Measurements from ENCODE around the gene PARG.
A peak's percentile ranks its signal among the peaks of the same experiment; 100 is the strongest.

Gene PARG

DNA sequence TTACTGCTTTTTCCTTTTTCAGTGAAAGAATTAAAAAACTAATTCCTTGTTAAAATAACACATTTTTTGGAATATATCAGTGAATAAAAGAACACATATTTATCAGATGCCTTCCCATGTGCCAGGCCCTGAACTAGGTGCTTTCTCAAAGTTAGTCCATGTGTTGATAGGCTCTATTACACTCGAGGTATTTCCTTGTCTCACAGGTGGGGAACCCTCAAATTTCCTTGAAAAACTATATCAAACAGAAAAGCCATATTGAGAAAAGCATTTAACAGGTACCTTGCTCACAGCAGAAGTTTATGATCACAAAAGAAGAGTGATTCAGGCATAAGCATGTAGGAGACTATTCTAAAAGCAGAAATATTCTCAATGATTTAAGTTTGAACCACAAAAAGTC is 104.1 kb downstream of the PARG start:
- peak overlapping the region; percentile 86 for H2BK5ac ChIP-seq (ENCODE audit: low read depth, low read length, poor library complexity, severe bottlenecking)
- H3K23ac ChIP-seq (ENCODE audit: low read length in 2 of 2) = no peak overlapping the region
- H4K8ac ChIP-seq (ENCODE audit: low read length) = no peak overlapping the region
- no peaks in the 10 kb centered on the region for H3K9me3 ChIP-seq (ENCODE audit: control insufficient read depth, low read length)
- H2AFZ ChIP-seq (ENCODE audit: low read depth, low read length) = no peak overlapping the region
- no peak overlapping the region for H3K9ac ChIP-seq (ENCODE audit: low read length)
- H3K4me2 ChIP-seq (ENCODE audit: low read length, poor library complexity, severe bottlenecking) = no peak overlapping the region
- H3K79me1 ChIP-seq (replicated peaks; ENCODE audit: low read length, poor library complexity, severe bottlenecking) = peaks cover 7% of the 10 kb centered on the region
- 100% methylated on average over 1 of the region's 1 CpG for WGBS
- no peak overlapping the region for H3K14ac ChIP-seq (ENCODE audit: low read length in 2 of 2)
- H2BK15ac ChIP-seq (ENCODE audit: low read depth, poor library complexity, severe bottlenecking) = no peak overlapping the region
- H3K27ac ChIP-seq (ENCODE audit: low read length, poor library complexity, severe bottlenecking) = peak overlapping the region; percentile 94
- H3K27me3 ChIP-seq (ENCODE audit: control insufficient read depth in 1 of 2, insufficient read depth in 1 of 2, low read length in 2 of 2) = no peaks in the 10 kb centered on the region
- no peak overlapping the region for H3K4ac ChIP-seq (ENCODE audit: low read depth in 1 of 2, low read length in 2 of 2)
- H3K4me3 ChIP-seq (ENCODE audit: insufficient read depth in 1 of 2, low read depth in 1 of 2, low read length in 2 of 2) = no peak overlapping the region
- no peak overlapping the region for H4K91ac ChIP-seq (ENCODE audit: low read length)
- peaks cover 7 to 52% of the 10 kb centered on the region in 2 experiments for H3K36me3 ChIP-seq (ENCODE audit: control insufficient read depth in 1 of 2, insufficient read depth in 2 of 2, low read depth in 1 of 2, low read length in 2 of 2)
- no peak overlapping the region for H2BK12ac ChIP-seq (ENCODE audit: low read length in 2 of 2)
- H3K18ac ChIP-seq (ENCODE audit: low read depth in 1 of 2, low read length in 2 of 2) = no peak overlapping the region
- no peak overlapping the region for H2BK120ac ChIP-seq (ENCODE audit: low read depth, low read length)
- DNase-seq = no peak
- no peak overlapping the region for H2AK5ac ChIP-seq (ENCODE audit: low read length, severe bottlenecking)
- peaks cover 8% of the 10 kb centered on the region for H3K4me1 ChIP-seq (ENCODE audit: control insufficient read depth, insufficient read depth, low read depth, low read length)

DNA sequence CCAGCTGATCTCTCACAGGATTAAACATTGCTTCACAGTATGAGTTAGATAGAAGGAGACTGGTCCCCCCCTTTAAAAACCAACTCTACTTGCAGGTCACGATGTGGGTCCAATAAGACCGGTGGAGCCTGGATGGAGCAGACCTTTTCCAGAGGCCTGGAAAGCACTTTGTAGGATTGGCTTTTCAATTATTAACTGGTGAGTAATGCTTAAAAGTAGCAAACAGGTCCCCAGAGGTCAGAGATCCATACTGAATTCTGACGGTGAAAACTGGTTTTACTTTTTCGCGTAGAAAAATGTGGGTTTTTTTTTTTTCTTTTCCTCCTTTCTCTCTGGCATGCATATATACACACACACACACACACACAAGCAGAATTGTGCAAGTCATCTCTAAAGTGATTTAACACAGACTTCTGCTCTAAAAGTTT is 104.8 kb downstream of the PARG start:
- H3K27me3 ChIP-seq (ENCODE audit: control insufficient read depth in 1 of 2, insufficient read depth in 1 of 2, low read length in 2 of 2) = no peaks in the 10 kb centered on the region
- H3K14ac ChIP-seq (ENCODE audit: low read length in 2 of 2) = no peak overlapping the region
- no peak overlapping the region for H2AFZ ChIP-seq (ENCODE audit: low read depth, low read length)
- no peak overlapping the region for H3K9ac ChIP-seq (ENCODE audit: low read length)
- H3K4me3 ChIP-seq (ENCODE audit: insufficient read depth in 1 of 2, low read depth in 1 of 2, low read length in 2 of 2) = no peak overlapping the region
- no peak overlapping the region for H2BK120ac ChIP-seq (ENCODE audit: low read depth, low read length)
- H3K4me1 ChIP-seq (ENCODE audit: control insufficient read depth, insufficient read depth, low read depth, low read length) = peaks cover 9% of the 10 kb centered on the region
- H3K18ac ChIP-seq (ENCODE audit: low read depth in 1 of 2, low read length in 2 of 2) = no peak overlapping the region
- peaks cover 7 to 52% of the 10 kb centered on the region in 2 experiments for H3K36me3 ChIP-seq (ENCODE audit: control insufficient read depth in 1 of 2, insufficient read depth in 2 of 2, low read depth in 1 of 2, low read length in 2 of 2)
- H3K79me1 ChIP-seq (replicated peaks; ENCODE audit: low read length, poor library complexity, severe bottlenecking) = peaks cover 7% of the 10 kb centered on the region
- WGBS = no CpG with 5 or more reads among the region's 5 CpGs
- no peak overlapping the region for H4K8ac ChIP-seq (ENCODE audit: low read length)
- no peak overlapping the region for H3K4ac ChIP-seq (ENCODE audit: low read depth in 1 of 2, low read length in 2 of 2)
- H2BK15ac ChIP-seq (ENCODE audit: low read depth, poor library complexity, severe bottlenecking) = no peak overlapping the region
- H2AK5ac ChIP-seq (ENCODE audit: low read length, severe bottlenecking) = no peak overlapping the region
- peak; percentile 51 for DNase-seq
- no peaks in the 10 kb centered on the region for H3K9me3 ChIP-seq (ENCODE audit: control insufficient read depth, low read length)
- no peak overlapping the region for H3K4me2 ChIP-seq (ENCODE audit: low read length, poor library complexity, severe bottlenecking)
- H4K91ac ChIP-seq (ENCODE audit: low read length) = no peak overlapping the region
- peak overlapping the region; percentile 94 for H3K27ac ChIP-seq (ENCODE audit: low read length, poor library complexity, severe bottlenecking)
- no peak overlapping the region for H2BK12ac ChIP-seq (ENCODE audit: low read length in 2 of 2)
- no peak overlapping the region for H3K23ac ChIP-seq (ENCODE audit: low read length in 2 of 2)
- no peak overlapping the region for H2BK5ac ChIP-seq (ENCODE audit: low read depth, low read length, poor library complexity, severe bottlenecking)

DNA sequence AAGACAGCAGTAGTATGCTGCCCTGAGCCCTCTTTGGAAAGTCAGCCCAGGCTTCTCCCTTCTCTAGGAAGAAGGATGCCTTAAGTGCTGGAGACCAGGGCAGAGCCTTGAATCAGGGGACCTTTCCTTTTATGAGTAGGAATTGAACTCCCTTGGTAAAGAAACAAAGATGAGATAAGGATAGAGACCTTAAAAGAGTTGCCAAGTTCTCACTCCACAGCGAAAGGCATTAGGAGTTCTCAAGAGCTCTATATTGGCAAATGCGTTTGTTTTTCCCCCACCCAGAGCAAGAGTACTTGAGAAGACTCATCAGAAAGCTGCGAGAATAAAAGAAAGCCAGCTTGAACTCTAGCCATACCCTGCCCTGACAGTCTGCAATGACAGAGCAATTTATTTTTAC is 106.9 kb downstream of the PARG start:
- Histone ChIP-seq H3K9me3 (ENCODE audit: control insufficient read depth, low read length) (no peaks in the 10 kb centered on the region), H4K8ac (ENCODE audit: low read length) (no peak overlapping the region), H3K4ac (ENCODE audit: low read depth in 1 of 2, low read length in 2 of 2) (no peak overlapping the region), H2BK5ac (ENCODE audit: low read depth, low read length, poor library complexity, severe bottlenecking) (no peak overlapping the region), H3K18ac (ENCODE audit: low read depth in 1 of 2, low read length in 2 of 2) (no peak overlapping the region), H3K14ac (ENCODE audit: low read length in 2 of 2) (no peak overlapping the region), H3K4me1 (ENCODE audit: control insufficient read depth, insufficient read depth, low read depth, low read length) (peaks cover 11% of the 10 kb centered on the region), H3K27me3 (ENCODE audit: control insufficient read depth in 1 of 2, insufficient read depth in 1 of 2, low read length in 2 of 2) (no peaks in the 10 kb centered on the region), H3K23ac (ENCODE audit: low read length in 2 of 2) (no peak overlapping the region), H3K27ac (ENCODE audit: low read length, poor library complexity, severe bottlenecking) (peak overlapping the region; percentile 13), H2BK12ac (ENCODE audit: low read length in 2 of 2) (no peak overlapping the region), H3K36me3 (ENCODE audit: control insufficient read depth in 1 of 2, insufficient read depth in 2 of 2, low read depth in 1 of 2, low read length in 2 of 2) (peaks cover 5 to 47% of the 10 kb centered on the region in 2 experiments), H3K4me3 (ENCODE audit: insufficient read depth in 1 of 2, low read depth in 1 of 2, low read length in 2 of 2) (no peak overlapping the region), H3K9ac (ENCODE audit: low read length) (no peak overlapping the region), H3K79me1 (replicated peaks; ENCODE audit: low read length, poor library complexity, severe bottlenecking) (peaks cover 5% of the 10 kb centered on the region), H3K4me2 (ENCODE audit: low read length, poor library complexity, severe bottlenecking) (no peak overlapping the region), H2BK120ac (ENCODE audit: low read depth, low read length) (no peak overlapping the region), H2AK5ac (ENCODE audit: low read length, severe bottlenecking) (peak overlapping the region; percentile 94), H2BK15ac (ENCODE audit: low read depth, poor library complexity, severe bottlenecking) (no peak overlapping the region), H2AFZ (ENCODE audit: low read depth, low read length) (no peak overlapping the region), H4K91ac (ENCODE audit: low read length) (no peak overlapping the region)
- DNase-seq = no peak
- WGBS = 89% methylated on average over 2 of the region's 3 CpGs

DNA sequence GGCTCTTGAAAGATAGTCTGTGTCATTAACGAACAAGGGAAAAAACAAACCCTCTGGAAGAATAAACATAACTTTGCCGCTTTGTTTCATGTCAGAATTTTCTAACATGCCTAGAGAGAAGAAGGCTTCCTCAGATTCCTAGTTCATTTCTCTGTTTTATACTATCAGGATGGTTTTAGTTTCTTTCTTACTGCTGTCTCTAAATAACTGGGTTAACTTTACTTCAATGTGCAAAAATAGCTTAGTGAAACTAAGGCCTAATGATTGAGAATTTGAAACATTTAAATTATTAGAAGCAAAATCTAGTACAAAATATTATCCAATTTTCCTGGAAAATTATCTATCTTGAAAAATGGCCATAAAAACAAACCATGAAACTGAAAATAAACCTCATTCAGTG is 107.6 kb downstream of the PARG start:
- Histone ChIP-seq H3K4me3 (ENCODE audit: insufficient read depth in 1 of 2, low read depth in 1 of 2, low read length in 2 of 2) (no peak overlapping the region), H3K79me1 (replicated peaks; ENCODE audit: low read length, poor library complexity, severe bottlenecking) (peaks cover 5% of the 10 kb centered on the region), H3K4ac (ENCODE audit: low read depth in 1 of 2, low read length in 2 of 2) (no peak overlapping the region), H2BK12ac (ENCODE audit: low read length in 2 of 2) (no peak overlapping the region), H3K23ac (ENCODE audit: low read length in 2 of 2) (no peak overlapping the region), H3K27me3 (ENCODE audit: control insufficient read depth in 1 of 2, insufficient read depth in 1 of 2, low read length in 2 of 2) (no peaks in the 10 kb centered on the region), H3K4me2 (ENCODE audit: low read length, poor library complexity, severe bottlenecking) (no peak overlapping the region), H3K14ac (ENCODE audit: low read length in 2 of 2) (no peak overlapping the region), H4K91ac (ENCODE audit: low read length) (no peak overlapping the region), H3K36me3 (ENCODE audit: control insufficient read depth in 1 of 2, insufficient read depth in 2 of 2, low read depth in 1 of 2, low read length in 2 of 2) (peaks cover 5 to 40% of the 10 kb centered on the region in 2 experiments), H2BK15ac (ENCODE audit: low read depth, poor library complexity, severe bottlenecking) (no peak overlapping the region), H3K9ac (ENCODE audit: low read length) (no peak overlapping the region), H3K18ac (ENCODE audit: low read depth in 1 of 2, low read length in 2 of 2) (no peak overlapping the region), H2BK5ac (ENCODE audit: low read depth, low read length, poor library complexity, severe bottlenecking) (no peak overlapping the region), H3K4me1 (ENCODE audit: control insufficient read depth, insufficient read depth, low read depth, low read length) (peaks cover 11% of the 10 kb centered on the region), H2AK5ac (ENCODE audit: low read length, severe bottlenecking) (no peak overlapping the region), H2BK120ac (ENCODE audit: low read depth, low read length) (no peak overlapping the region), H4K8ac (ENCODE audit: low read length) (no peak overlapping the region), H2AFZ (ENCODE audit: low read depth, low read length) (no peak overlapping the region), H3K27ac (ENCODE audit: low read length, poor library complexity, severe bottlenecking) (no peak overlapping the region), H3K9me3 (ENCODE audit: control insufficient read depth, low read length) (no peaks in the 10 kb centered on the region)
- DNase-seq = no peak
- 88% methylated on average over 1 of the region's 2 CpGs for WGBS

Measured in mesenchymal stem cell (in vitro differentiated cells and primary cell).